Activated CD4-positive, alpha-beta memory T cell treated with anti-CD3 and anti-CD28 coated beads for 36 hours (primary cell): ENCODE measurements around the gene NCKAP5. TPM values are rescaled to one million over a fixed set of nuclear protein-coding genes. Genes with fewer than 3 reads are reported as not detected.

ENCODE experiments used
- CTCF ChIA-PET: fragments of 350-600 bp; sonication (Branson Sonifier 250); formaldehyde crosslinking; loops from one replicate; lab custom pipeline; 2021; ENCODE audit warnings: antibody characterized with exemption, inconsistent platforms; lab: Charles Lee
- POLR2A ChIA-PET: fragments of 350-600 bp; sonication (Branson Sonifier 250); formaldehyde crosslinking; loops from one replicate; lab custom pipeline; 2021; ENCODE audit warnings: antibody characterized with exemption; lab: Charles Lee
- DNase-seq: peaks from one replicate; pipeline ENCODE4 v3.0.0-alpha.2; 2020
- H3K27ac Mint-ChIP-seq: one replicate; pipeline ENCODE4 v1.8.0; 2021; ENCODE audit warnings: mixed read lengths
- H3K27me3 Mint-ChIP-seq: one replicate; pipeline ENCODE4 v1.8.0; 2021; ENCODE audit warnings: mixed read lengths
- H3K36me3 Mint-ChIP-seq: one replicate; pipeline ENCODE4 v1.8.0; 2021; ENCODE audit warnings: mixed read lengths
- H3K4me1 Mint-ChIP-seq: one replicate; pipeline ENCODE4 v1.8.0; 2021; ENCODE audit warnings: low read depth, mixed read lengths
- H3K4me3 Mint-ChIP-seq: one replicate; pipeline ENCODE4 v1.8.0; 2021; ENCODE audit warnings: mild to moderate bottlenecking, mixed read lengths
- H3K9me3 Mint-ChIP-seq: one replicate; pipeline ENCODE4 v1.8.0; 2021; ENCODE audit warnings: mixed read lengths
- intact Hi-C: fragments of 100-400 bp; cut with micrococcal nuclease; formaldehyde crosslinking; loops from one replicate; pipeline ENCODE4 v1.15.1; 2023
- total RNA-seq, 2 experiments: library from RNA; stranded (reverse); gene quantifications; one replicate each; pipeline ENCODE4 v1.2.3, GENCODE V29; 2021

NCKAP5 gene
- total RNA-seq, 2 experiments from 2014 or later: not detected

- intact Hi-C loops: no loop called here
- DNase-seq: no peak
- Mint-ChIP-seq H3K27ac (no peak overlapping the region), H3K9me3 (no peaks in the 10 kb centered on the region), H3K4me1 (no peaks in the 10 kb centered on the region), H3K36me3 (no peaks in the 10 kb centered on the region), H3K4me3 (no peak overlapping the region), H3K27me3 (peaks cover 2% of the 10 kb centered on the region)
- ChIA-PET CTCF (no interaction called here), POLR2A (no interaction called here)
Measured at GRCh38 chr2:132677661-132678060, 890.6 kb downstream of the NCKAP5 start.

GRCh38 chr2:132676999-132677398 is 891.3 kb downstream of the NCKAP5 start:
- POLR2A ChIA-PET: no interaction called here
- DNase-seq: no peak
- H3K27ac Mint-ChIP-seq: no peak overlapping the region
- peaks cover 2% of the 10 kb centered on the region for H3K27me3 Mint-ChIP-seq
- H3K4me3 Mint-ChIP-seq: no peak overlapping the region
- no peaks in the 10 kb centered on the region for H3K36me3 Mint-ChIP-seq
- H3K9me3 Mint-ChIP-seq: no peaks in the 10 kb centered on the region
- intact Hi-C loops: no loop called here
- CTCF ChIA-PET: no interaction called here
- no peaks in the 10 kb centered on the region for H3K4me1 Mint-ChIP-seq

GRCh38 chr2:132671151-132671835 is 897.0 kb downstream of the NCKAP5 start:
- Mint-ChIP-seq H3K36me3 (peaks cover 2% of the 10 kb centered on the region), H3K4me3 (no peak overlapping the region), H3K4me1 (no peaks in the 10 kb centered on the region), H3K9me3 (no peaks in the 10 kb centered on the region), H3K27me3 (peaks cover 20% of the 10 kb centered on the region), H3K27ac (no peak overlapping the region)
- DNase-seq: no peak
- POLR2A ChIA-PET: no interaction called here
- CTCF ChIA-PET: no interaction called here
- intact Hi-C loops: no loop called here

GRCh38 chr2:132670496-132671150 is 897.6 kb downstream of the NCKAP5 start:
- intact Hi-C loops: no loop called here
- POLR2A ChIA-PET: no interaction called here
- Mint-ChIP-seq H3K27ac (no peak overlapping the region), H3K27me3 (peaks cover 20% of the 10 kb centered on the region), H3K9me3 (no peaks in the 10 kb centered on the region), H3K4me3 (no peak overlapping the region), H3K36me3 (peaks cover 2% of the 10 kb centered on the region), H3K4me1 (no peaks in the 10 kb centered on the region)
- DNase-seq: no peak
- CTCF ChIA-PET: no interaction called here

- H3K36me3 Mint-ChIP-seq: peaks cover 2% of the 10 kb centered on the region
- peaks cover 21% of the 10 kb centered on the region for H3K27me3 Mint-ChIP-seq
- ChIA-PET POLR2A (no interaction called here), CTCF (no interaction called here)
- no peak within 1 kb of the TSS for H3K4me3 Mint-ChIP-seq
- H3K4me1 Mint-ChIP-seq: no peaks in the 10 kb centered on the region
- intact Hi-C loops: no loop called here
- no peaks in the 10 kb centered on the region for H3K9me3 Mint-ChIP-seq
- DNase-seq: no peak
- H3K27ac Mint-ChIP-seq: no peak within 1 kb of the TSS
Measured at GRCh38 chr2:132669908-132670495, 898.3 kb downstream of the NCKAP5 start, which contains the start of gene LYPD1. LYPD1 (minus strand) TSS chr2:132670205; CDS start chr2:132669932, 273 bp downstream.

- peaks cover 2% of the 10 kb centered on the region for H3K36me3 Mint-ChIP-seq
- H3K27ac Mint-ChIP-seq: no peak overlapping the region
- POLR2A ChIA-PET: no interaction called here
- no peak for DNase-seq
- no peak overlapping the region for H3K4me3 Mint-ChIP-seq
- CTCF ChIA-PET: no interaction called here
- no peaks in the 10 kb centered on the region for H3K9me3 Mint-ChIP-seq
- intact Hi-C loops: no loop called here
- H3K27me3 Mint-ChIP-seq: peaks cover 21% of the 10 kb centered on the region
- H3K4me1 Mint-ChIP-seq: no peaks in the 10 kb centered on the region
Measured at GRCh38 chr2:132668987-132669907, 899.0 kb downstream of the NCKAP5 start.

- Mint-ChIP-seq H3K27ac (no peak overlapping the region), H3K4me3 (no peak overlapping the region), H3K27me3 (peaks cover 21% of the 10 kb centered on the region), H3K4me1 (no peaks in the 10 kb centered on the region), H3K9me3 (no peaks in the 10 kb centered on the region), H3K36me3 (peaks cover 2% of the 10 kb centered on the region)
- no peak for DNase-seq
- CTCF ChIA-PET: no interaction called here
- intact Hi-C loops: no loop called here
- POLR2A ChIA-PET: no interaction called here
Measured at GRCh38 chr2:132668189-132668823, 900.0 kb downstream of the NCKAP5 start.

GRCh38 chr2:132667706-132668105 is 900.6 kb downstream of the NCKAP5 start:
- Mint-ChIP-seq H3K9me3 (no peaks in the 10 kb centered on the region), H3K4me3 (no peak overlapping the region), H3K27ac (no peak overlapping the region), H3K27me3 (peaks cover 19% of the 10 kb centered on the region), H3K36me3 (peaks cover 2% of the 10 kb centered on the region), H3K4me1 (no peaks in the 10 kb centered on the region)
- CTCF ChIA-PET: no interaction called here
- POLR2A ChIA-PET: no interaction called here
- intact Hi-C loops: no loop called here
- DNase-seq: no peak

- intact Hi-C loops: no loop called here
- DNase-seq: no peak
- Mint-ChIP-seq H3K9me3 (no peaks in the 10 kb centered on the region), H3K36me3 (no peaks in the 10 kb centered on the region), H3K4me1 (no peaks in the 10 kb centered on the region), H3K27ac (no peak overlapping the region), H3K4me3 (no peak overlapping the region), H3K27me3 (peaks cover 10% of the 10 kb centered on the region)
- ChIA-PET POLR2A (no interaction called here), CTCF (no interaction called here)
Measured at GRCh38 chr2:132665401-132666140, 902.7 kb downstream of the NCKAP5 start.

GRCh38 chr2:132664096-132664495 is 904.2 kb downstream of the NCKAP5 start:
- CTCF ChIA-PET: no interaction called here
- Mint-ChIP-seq H3K9me3 (no peaks in the 10 kb centered on the region), H3K36me3 (no peaks in the 10 kb centered on the region), H3K27me3 (peaks cover 10% of the 10 kb centered on the region), H3K27ac (no peak overlapping the region), H3K4me3 (no peak overlapping the region), H3K4me1 (no peaks in the 10 kb centered on the region)
- intact Hi-C loops: no loop called here
- no peak for DNase-seq
- POLR2A ChIA-PET: no interaction called here

GRCh38 chr2:132662732-132663131 is 905.5 kb downstream of the NCKAP5 start:
- CTCF ChIA-PET: no interaction called here
- Mint-ChIP-seq H3K36me3 (no peaks in the 10 kb centered on the region), H3K4me1 (no peaks in the 10 kb centered on the region), H3K4me3 (no peak overlapping the region), H3K27me3 (peaks cover 4% of the 10 kb centered on the region), H3K9me3 (no peaks in the 10 kb centered on the region), H3K27ac (no peak overlapping the region)
- POLR2A ChIA-PET: no interaction called here
- DNase-seq: no peak
- intact Hi-C loops: no loop called here
